Measurements from ENCODE around the gene LMAN1L.

LMAN1L gene

GRCh38 chr15:74815961-74816360 lies 3.3 kb downstream of the LMAN1L start:
- H3K4me1 ChIP-seq (ENCODE audit: control insufficient read depth, low read depth, low read length): peaks cover 3% of the 10 kb centered on the region
- H3K9me3 ChIP-seq (ENCODE audit: control insufficient read depth, low read depth, low read length): no peaks in the 10 kb centered on the region
- no peak overlapping the region for H3K4me3 ChIP-seq (ENCODE audit: low read length)
- H3K9ac ChIP-seq (ENCODE audit: low read length): no peak overlapping the region
- no peaks in the 10 kb centered on the region for H3K36me3 ChIP-seq (ENCODE audit: control insufficient read depth, low read depth, low read length)
- H3K27me3 ChIP-seq (ENCODE audit: control insufficient read depth, insufficient read depth, low read length): no peaks in the 10 kb centered on the region
- no peak overlapping the region for H3K27ac ChIP-seq (ENCODE audit: low read length)

GRCh38 chr15:74816624-74817369 lies 4.2 kb downstream of the LMAN1L start:
- H3K36me3 ChIP-seq (ENCODE audit: control insufficient read depth, low read depth, low read length): no peaks in the 10 kb centered on the region
- no peaks in the 10 kb centered on the region for H3K9me3 ChIP-seq (ENCODE audit: control insufficient read depth, low read depth, low read length)
- H3K27ac ChIP-seq (ENCODE audit: low read length): no peak overlapping the region
- no peaks in the 10 kb centered on the region for H3K27me3 ChIP-seq (ENCODE audit: control insufficient read depth, insufficient read depth, low read length)
- peaks cover 10% of the 10 kb centered on the region for H3K4me1 ChIP-seq (ENCODE audit: control insufficient read depth, low read depth, low read length)
- H3K4me3 ChIP-seq (ENCODE audit: low read length): no peak overlapping the region
- no peak overlapping the region for H3K9ac ChIP-seq (ENCODE audit: low read length)

GRCh38 chr15:74817370-74817737 lies 4.7 kb downstream of the LMAN1L start:
- Histone ChIP-seq H3K9ac (ENCODE audit: low read length) (no peak overlapping the region), H3K4me3 (ENCODE audit: low read length) (no peak overlapping the region), H3K36me3 (ENCODE audit: control insufficient read depth, low read depth, low read length) (no peaks in the 10 kb centered on the region), H3K9me3 (ENCODE audit: control insufficient read depth, low read depth, low read length) (no peaks in the 10 kb centered on the region), H3K4me1 (ENCODE audit: control insufficient read depth, low read depth, low read length) (peaks cover 10% of the 10 kb centered on the region), H3K27me3 (ENCODE audit: control insufficient read depth, insufficient read depth, low read length) (no peaks in the 10 kb centered on the region), H3K27ac (ENCODE audit: low read length) (no peak overlapping the region)

GRCh38 chr15:74820056-74820455 lies 7.4 kb downstream of the LMAN1L start:
- H3K9me3 ChIP-seq (ENCODE audit: control insufficient read depth, low read depth, low read length): no peaks in the 10 kb centered on the region
- H3K36me3 ChIP-seq (ENCODE audit: control insufficient read depth, low read depth, low read length): no peaks in the 10 kb centered on the region
- no peak overlapping the region for H3K4me3 ChIP-seq (ENCODE audit: low read length)
- H3K4me1 ChIP-seq (ENCODE audit: control insufficient read depth, low read depth, low read length): peaks cover 10% of the 10 kb centered on the region
- no peak overlapping the region for H3K27ac ChIP-seq (ENCODE audit: low read length)
- peaks cover 9% of the 10 kb centered on the region for H3K27me3 ChIP-seq (ENCODE audit: control insufficient read depth, insufficient read depth, low read length)
- no peak overlapping the region for H3K9ac ChIP-seq (ENCODE audit: low read length)

GRCh38 chr15:74821091-74821789 lies 8.6 kb downstream of the LMAN1L start:
- Histone ChIP-seq H3K4me3 (ENCODE audit: low read length) (no peak overlapping the region), H3K27me3 (ENCODE audit: control insufficient read depth, insufficient read depth, low read length) (peaks cover 20% of the 10 kb centered on the region), H3K9ac (ENCODE audit: low read length) (no peak overlapping the region), H3K27ac (ENCODE audit: low read length) (no peak overlapping the region), H3K4me1 (ENCODE audit: control insufficient read depth, low read depth, low read length) (peaks cover 10% of the 10 kb centered on the region), H3K9me3 (ENCODE audit: control insufficient read depth, low read depth, low read length) (no peaks in the 10 kb centered on the region), H3K36me3 (ENCODE audit: control insufficient read depth, low read depth, low read length) (no peaks in the 10 kb centered on the region)

- H3K9ac ChIP-seq (ENCODE audit: low read length): no peak overlapping the region
- peaks cover 24% of the 10 kb centered on the region for H3K27me3 ChIP-seq (ENCODE audit: control insufficient read depth, insufficient read depth, low read length)
- H3K4me1 ChIP-seq (ENCODE audit: control insufficient read depth, low read depth, low read length): peaks cover 10% of the 10 kb centered on the region
- no peaks in the 10 kb centered on the region for H3K9me3 ChIP-seq (ENCODE audit: control insufficient read depth, low read depth, low read length)
- H3K4me3 ChIP-seq (ENCODE audit: low read length): no peak overlapping the region
- no peaks in the 10 kb centered on the region for H3K36me3 ChIP-seq (ENCODE audit: control insufficient read depth, low read depth, low read length)
- H3K27ac ChIP-seq (ENCODE audit: low read length): no peak overlapping the region
These were observed 9.1 kb downstream of the LMAN1L start for GRCh38 chr15:74821790-74822158.

GRCh38 chr15:74822233-74822632 lies 9.6 kb downstream of the LMAN1L start:
- Histone ChIP-seq H3K36me3 (ENCODE audit: control insufficient read depth, low read depth, low read length) (no peaks in the 10 kb centered on the region), H3K27me3 (ENCODE audit: control insufficient read depth, insufficient read depth, low read length) (peaks cover 29% of the 10 kb centered on the region), H3K4me3 (ENCODE audit: low read length) (no peak overlapping the region), H3K9ac (ENCODE audit: low read length) (no peak overlapping the region), H3K4me1 (ENCODE audit: control insufficient read depth, low read depth, low read length) (peaks cover 10% of the 10 kb centered on the region), H3K27ac (ENCODE audit: low read length) (no peak overlapping the region), H3K9me3 (ENCODE audit: control insufficient read depth, low read depth, low read length) (no peaks in the 10 kb centered on the region)

- Histone ChIP-seq H3K9ac (ENCODE audit: low read length) (no peak overlapping the region), H3K4me1 (ENCODE audit: control insufficient read depth, low read depth, low read length) (peaks cover 10% of the 10 kb centered on the region), H3K4me3 (ENCODE audit: low read length) (no peak overlapping the region), H3K27me3 (ENCODE audit: control insufficient read depth, insufficient read depth, low read length) (peaks cover 40% of the 10 kb centered on the region), H3K36me3 (ENCODE audit: control insufficient read depth, low read depth, low read length) (no peaks in the 10 kb centered on the region), H3K27ac (ENCODE audit: low read length) (no peak overlapping the region), H3K9me3 (ENCODE audit: control insufficient read depth, low read depth, low read length) (no peaks in the 10 kb centered on the region)
These were observed 10.7 kb downstream of the LMAN1L start for GRCh38 chr15:74823324-74823723.

- H3K4me3 ChIP-seq (ENCODE audit: low read length): no peak overlapping the region
- H3K27ac ChIP-seq (ENCODE audit: low read length): no peak overlapping the region
- H3K36me3 ChIP-seq (ENCODE audit: control insufficient read depth, low read depth, low read length): no peaks in the 10 kb centered on the region
- peaks cover 10% of the 10 kb centered on the region for H3K4me1 ChIP-seq (ENCODE audit: control insufficient read depth, low read depth, low read length)
- H3K9me3 ChIP-seq (ENCODE audit: control insufficient read depth, low read depth, low read length): no peaks in the 10 kb centered on the region
- H3K9ac ChIP-seq (ENCODE audit: low read length): no peak overlapping the region
- H3K27me3 ChIP-seq (ENCODE audit: control insufficient read depth, insufficient read depth, low read length): peaks cover 48% of the 10 kb centered on the region
These were observed 12.3 kb downstream of the LMAN1L start for GRCh38 chr15:74824976-74825375.

- H3K9me3 ChIP-seq (ENCODE audit: control insufficient read depth, low read depth, low read length): no peaks in the 10 kb centered on the region
- no peak overlapping the region for H3K27ac ChIP-seq (ENCODE audit: low read length)
- no peak overlapping the region for H3K4me3 ChIP-seq (ENCODE audit: low read length)
- peaks cover 8% of the 10 kb centered on the region for H3K4me1 ChIP-seq (ENCODE audit: control insufficient read depth, low read depth, low read length)
- no peak overlapping the region for H3K9ac ChIP-seq (ENCODE audit: low read length)
- peaks cover 48% of the 10 kb centered on the region for H3K27me3 ChIP-seq (ENCODE audit: control insufficient read depth, insufficient read depth, low read length)
- no peaks in the 10 kb centered on the region for H3K36me3 ChIP-seq (ENCODE audit: control insufficient read depth, low read depth, low read length)
These were observed 13.2 kb downstream of the LMAN1L start for GRCh38 chr15:74825866-74826265.

GRCh38 chr15:74826364-74826819 lies 13.8 kb downstream of the LMAN1L start, which contains the start of gene CPLX3:
Gene CPLX3, plus strand, starts transcription at chr15:74826627. Its CDS starts 77 bp downstream, at chr15:74826704.
- no peaks in the 10 kb centered on the region for H3K9me3 ChIP-seq (ENCODE audit: control insufficient read depth, low read depth, low read length)
- no peaks in the 10 kb centered on the region for H3K36me3 ChIP-seq (ENCODE audit: control insufficient read depth, low read depth, low read length)
- H3K4me1 ChIP-seq (ENCODE audit: control insufficient read depth, low read depth, low read length): peaks cover 3% of the 10 kb centered on the region
- no peak within 1 kb of the TSS for H3K4me3 ChIP-seq (ENCODE audit: low read length)
- H3K27me3 ChIP-seq (ENCODE audit: control insufficient read depth, insufficient read depth, low read length): peaks cover 48% of the 10 kb centered on the region
- H3K9ac ChIP-seq (ENCODE audit: low read length): no peak within 1 kb of the TSS
- H3K27ac ChIP-seq (ENCODE audit: low read length): no peak within 1 kb of the TSS

- H3K9me3 ChIP-seq (ENCODE audit: control insufficient read depth, low read depth, low read length): no peaks in the 10 kb centered on the region
- H3K9ac ChIP-seq (ENCODE audit: low read length): no peak overlapping the region
- no peak overlapping the region for H3K4me3 ChIP-seq (ENCODE audit: low read length)
- peaks cover 48% of the 10 kb centered on the region for H3K27me3 ChIP-seq (ENCODE audit: control insufficient read depth, insufficient read depth, low read length)
- H3K27ac ChIP-seq (ENCODE audit: low read length): no peak overlapping the region
- no peaks in the 10 kb centered on the region for H3K4me1 ChIP-seq (ENCODE audit: control insufficient read depth, low read depth, low read length)
- no peaks in the 10 kb centered on the region for H3K36me3 ChIP-seq (ENCODE audit: control insufficient read depth, low read depth, low read length)
These were observed 14.3 kb downstream of the LMAN1L start for GRCh38 chr15:74826921-74827320.
